Lower lobe of right lung (tissue), 2 donors: ENCODE measurements around the gene RBMY1J. TPM values are rescaled to one million over a fixed set of nuclear protein-coding genes. Genes with fewer than 3 reads are reported as not detected.
"Not testable (repeated sequence)": the region's sequence is repeated elsewhere in the genome, so short reads cannot be mapped to it uniquely, and the experiment has no call there.

Experiments used
- ATAC-seq, 2 donors: fragments of 200-7000 bp; cut with Tn5 transposase; one replicate each; pipeline ENCODE4 v1.9.1; 2020 to 2022; ENCODE audit warnings: mild to moderate bottlenecking in 2 of 2, moderate library complexity in 2 of 2
- DNase-seq: peaks from one replicate; pipeline ENCODE4 v3.0.0-alpha.2; 2020
- H3K27ac ChIP-seq: fragments of 200-600 bp; one replicate; pipeline ENCODE4 v1.8.0; 2022
- H3K27me3 ChIP-seq: fragments of 200-600 bp; one replicate; pipeline ENCODE4 v1.8.0; 2022; ENCODE audit warnings: low read depth
- H3K36me3 ChIP-seq: fragments of 200-600 bp; one replicate; pipeline ENCODE4 v1.8.0; 2022; ENCODE audit warnings: mild to moderate bottlenecking
- H3K4me1 ChIP-seq: fragments of 200-600 bp; one replicate; pipeline ENCODE4 v1.8.0; 2022
- H3K4me3 ChIP-seq: fragments of 200-600 bp; one replicate; pipeline ENCODE4 v1.8.0; 2022; ENCODE audit warnings: mild to moderate bottlenecking
- H3K9me3 ChIP-seq: fragments of 200-600 bp; one replicate; pipeline ENCODE4 v1.8.0; 2022
- intact Hi-C: fragments of 100-400 bp; cut with DNase I; formaldehyde crosslinking; loops from one replicate; pipeline ENCODE4 v1.11.0; 2022
- long read RNA-seq: library from polyadenylated mRNA; unstranded; transcript quantifications from one replicate; pipeline ENCODE4 v2.0.0, GENCODE V29; 2021
- total RNA-seq: library from RNA; stranded (reverse); fragmentation: NEBNext Ultra II Directional; extraction: Animal tissue kit (Norgen Biotek cat#: 25700); gene quantifications from one replicate; pipeline ENCODE4 v1.2.1, GENCODE V29; 2021
- TF ChIP-seq, protein P1 (sequence below): fragments of 200-600 bp; IDR thresholded peaks from one replicate; pipeline ENCODE4 v1.8.0; 2022; ENCODE audit warnings: antibody characterized with exemption, mild to moderate bottlenecking
- donor health status: DM: no; HTN: yes; CAD: no; lungs with severe emphysema.

RBMY1J gene
- total RNA-seq = not detected
- long read RNA-seq = 0 reads

DNA sequence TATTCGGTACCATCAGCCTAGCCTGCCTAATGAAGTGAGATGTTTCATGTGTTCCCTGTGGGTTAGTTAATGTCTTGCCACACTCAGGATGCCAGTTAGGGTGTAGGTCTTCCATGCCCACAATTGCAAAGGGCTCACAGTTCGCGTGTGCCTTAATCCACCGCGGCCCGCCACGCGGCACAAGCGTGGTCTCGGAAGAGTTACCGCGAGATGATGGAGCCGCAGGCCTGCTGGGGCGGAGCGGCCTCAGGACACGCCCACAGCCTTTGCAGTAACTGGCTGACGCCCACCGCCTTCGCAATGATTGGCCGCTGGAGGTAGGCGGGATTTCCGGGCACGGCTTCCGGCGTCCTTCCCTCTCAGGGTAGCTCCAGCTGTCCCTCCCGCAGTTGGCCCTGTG lies at the start of gene RBMY1J:
RBMY1J (plus strand) TSS at position 301 of the 400 bp plus-strand sequence. CDS start 2,038 bp downstream, outside the sequence.
- DNase-seq, H3K27me3 ChIP-seq, H3K4me3 ChIP-seq, H3K9me3 ChIP-seq, ATAC-seq, intact Hi-C loops, H3K36me3 ChIP-seq, H3K4me1 ChIP-seq, H3K27ac ChIP-seq: not testable (repeated sequence)

DNA sequence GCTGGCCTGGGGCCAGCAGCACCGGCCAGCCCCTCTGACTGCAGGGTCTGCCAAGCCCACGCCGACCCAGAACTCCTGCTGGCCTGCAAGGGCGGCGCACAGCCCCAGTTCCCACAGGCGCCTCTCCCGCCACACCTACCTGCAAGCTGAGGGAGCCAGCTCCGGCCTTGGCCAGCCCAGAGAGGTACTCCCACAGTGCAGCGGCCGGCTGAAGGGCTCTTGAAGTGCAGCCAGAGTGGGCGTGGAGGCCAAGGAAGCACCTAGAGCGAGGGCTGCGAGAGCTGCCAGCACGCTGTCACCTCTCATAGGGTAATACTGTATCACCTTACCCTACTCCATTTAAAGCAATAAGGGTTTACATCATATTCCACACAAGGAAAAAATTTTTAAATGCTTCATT lies 35.8 kb upstream of the RBMY1J start:
- TF ChIP-seq, protein P1, sequence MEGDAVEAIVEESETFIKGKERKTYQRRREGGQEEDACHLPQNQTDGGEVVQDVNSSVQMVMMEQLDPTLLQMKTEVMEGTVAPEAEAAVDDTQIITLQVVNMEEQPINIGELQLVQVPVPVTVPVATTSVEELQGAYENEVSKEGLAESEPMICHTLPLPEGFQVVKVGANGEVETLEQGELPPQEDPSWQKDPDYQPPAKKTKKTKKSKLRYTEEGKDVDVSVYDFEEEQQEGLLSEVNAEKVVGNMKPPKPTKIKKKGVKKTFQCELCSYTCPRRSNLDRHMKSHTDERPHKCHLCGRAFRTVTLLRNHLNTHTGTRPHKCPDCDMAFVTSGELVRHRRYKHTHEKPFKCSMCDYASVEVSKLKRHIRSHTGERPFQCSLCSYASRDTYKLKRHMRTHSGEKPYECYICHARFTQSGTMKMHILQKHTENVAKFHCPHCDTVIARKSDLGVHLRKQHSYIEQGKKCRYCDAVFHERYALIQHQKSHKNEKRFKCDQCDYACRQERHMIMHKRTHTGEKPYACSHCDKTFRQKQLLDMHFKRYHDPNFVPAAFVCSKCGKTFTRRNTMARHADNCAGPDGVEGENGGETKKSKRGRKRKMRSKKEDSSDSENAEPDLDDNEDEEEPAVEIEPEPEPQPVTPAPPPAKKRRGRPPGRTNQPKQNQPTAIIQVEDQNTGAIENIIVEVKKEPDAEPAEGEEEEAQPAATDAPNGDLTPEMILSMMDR = no peak
- intact Hi-C loops = no loop called here
- no peaks in the 10 kb centered on the region for H3K9me3 ChIP-seq
- no peak overlapping the region for H3K27ac ChIP-seq
- H3K36me3 ChIP-seq = no peaks in the 10 kb centered on the region
- DNase-seq = peak; percentile 87
- no peaks in the 10 kb centered on the region for H3K27me3 ChIP-seq
- peak in 1 of 2 donors; percentile 89 for ATAC-seq
- H3K4me1 ChIP-seq = no peaks in the 10 kb centered on the region
- H3K4me3 ChIP-seq = no peak overlapping the region

DNA sequence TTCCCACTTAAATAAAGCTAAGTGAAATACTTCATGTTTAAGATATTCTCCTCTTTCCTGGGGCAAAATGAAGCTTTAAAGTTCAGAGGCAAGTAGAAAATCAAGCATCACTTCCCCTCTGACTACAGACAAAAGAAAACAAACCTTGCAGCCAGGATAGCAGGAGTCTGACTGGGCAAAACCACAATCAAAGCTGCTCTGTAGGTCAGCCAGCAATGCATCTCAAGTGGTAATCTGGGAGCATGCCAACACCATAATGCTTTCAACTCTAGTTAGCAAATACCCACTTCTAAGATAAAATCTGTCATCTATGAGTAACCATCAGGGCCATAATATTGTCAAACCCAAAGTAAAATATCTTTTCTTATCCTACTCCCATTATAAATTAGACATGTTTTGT lies 32.6 kb upstream of the RBMY1J start:
- no peak for ATAC-seq
- no peaks in the 10 kb centered on the region for H3K36me3 ChIP-seq

DNA sequence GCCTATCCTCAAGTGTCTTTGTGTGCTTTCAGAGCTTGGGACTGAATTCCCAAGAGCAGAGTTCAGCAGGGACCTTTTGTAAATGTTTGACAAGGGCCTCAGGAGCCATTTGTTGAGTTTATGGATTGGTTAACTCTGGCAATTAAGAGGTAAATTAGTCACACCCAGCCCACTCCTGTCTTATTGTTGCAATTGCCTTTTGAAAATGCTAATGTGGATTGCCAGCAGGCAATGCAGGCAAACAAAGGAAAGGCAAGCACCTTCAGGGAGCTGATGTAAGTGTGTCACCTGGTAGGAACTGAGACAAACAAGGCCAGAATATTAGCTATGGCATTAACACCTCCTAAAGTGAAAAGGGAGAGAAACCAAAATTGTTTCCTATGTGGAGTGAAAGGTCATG lies 29.7 kb upstream of the RBMY1J start:
- ATAC-seq (no peak), DNase-seq (no peak)
- Histone ChIP-seq H3K27ac (no peak overlapping the region), H3K27me3 (no peaks in the 10 kb centered on the region), H3K4me1 (no peaks in the 10 kb centered on the region), H3K4me3 (no peak overlapping the region), H3K9me3 (no peaks in the 10 kb centered on the region), H3K36me3 (no peaks in the 10 kb centered on the region)
- intact Hi-C loops = no loop called here
- TF ChIP-seq, protein P1 = no peak

More for the DNA sequence above, 32.6 kb upstream of the RBMY1J start:
- Histone ChIP-seq H3K4me3 (no peak overlapping the region), H3K4me1 (no peaks in the 10 kb centered on the region), H3K9me3 (no peaks in the 10 kb centered on the region), H3K27me3 (no peaks in the 10 kb centered on the region), H3K27ac (no peak overlapping the region)
- intact Hi-C loops = no loop called here
- TF ChIP-seq, protein P1 = no peak
- DNase-seq = no peak

DNA sequence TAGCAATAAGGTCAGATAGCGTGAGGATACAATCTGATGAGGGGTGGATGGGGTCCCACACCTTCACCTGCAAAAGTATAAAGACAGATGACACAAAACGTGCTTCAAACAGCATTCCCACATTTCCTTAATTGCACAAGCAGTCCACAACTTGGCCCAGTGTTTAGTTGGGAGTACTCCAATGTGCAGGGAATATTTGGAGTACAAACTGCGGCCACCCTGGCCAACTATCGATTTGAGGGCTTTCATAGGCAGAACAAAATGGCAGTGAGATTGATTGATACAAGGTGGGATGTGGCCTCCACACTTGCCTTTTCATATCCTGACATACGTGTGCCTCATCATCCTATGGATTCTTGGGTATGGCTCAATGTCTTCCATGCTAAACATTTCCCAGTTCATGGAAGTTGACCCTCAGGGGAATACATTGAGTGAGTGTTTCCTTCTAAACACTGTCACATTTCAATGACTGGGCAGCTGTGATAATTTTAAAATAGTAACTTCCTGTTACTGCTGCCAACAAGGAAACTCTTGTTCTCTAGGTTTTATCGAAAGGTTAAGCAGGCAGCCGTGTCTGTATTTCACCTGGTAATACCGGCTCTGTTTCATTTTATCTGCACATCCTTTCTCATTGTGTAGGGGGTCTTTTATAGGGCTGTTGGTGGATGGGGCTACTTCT lies 41.6 kb downstream of the RBMY1J start:
- DNase-seq, H3K27ac ChIP-seq, H3K9me3 ChIP-seq, H3K36me3 ChIP-seq, H3K4me3 ChIP-seq, intact Hi-C loops, H3K4me1 ChIP-seq, H3K27me3 ChIP-seq: not testable (repeated sequence)
- ATAC-seq = peak in 1 of 2 donors; percentile 25

DNA sequence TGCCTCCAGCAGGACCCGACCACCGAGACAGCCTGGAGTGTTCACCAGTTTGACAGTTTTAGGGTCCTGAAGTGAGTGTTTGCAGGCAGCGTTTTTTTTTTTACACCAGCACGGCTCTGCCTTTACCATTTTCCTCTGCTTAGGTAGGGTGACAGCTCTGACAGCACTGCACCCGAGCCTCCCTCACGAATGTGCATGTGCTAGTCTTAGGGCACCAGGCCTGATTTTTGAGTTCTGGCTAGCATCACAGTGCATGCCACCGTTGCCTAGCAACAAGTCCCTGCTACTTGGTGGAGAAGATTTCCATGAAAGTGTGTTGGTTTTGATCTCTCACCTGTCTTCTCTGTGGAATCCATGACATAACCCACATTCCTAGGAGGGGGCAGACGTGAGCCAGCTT lies 52.3 kb downstream of the RBMY1J start:
- ATAC-seq, DNase-seq, H3K9me3 ChIP-seq, H3K4me3 ChIP-seq, H3K36me3 ChIP-seq, H3K27me3 ChIP-seq, H3K4me1 ChIP-seq, intact Hi-C loops, H3K27ac ChIP-seq: not testable (repeated sequence)

DNA sequence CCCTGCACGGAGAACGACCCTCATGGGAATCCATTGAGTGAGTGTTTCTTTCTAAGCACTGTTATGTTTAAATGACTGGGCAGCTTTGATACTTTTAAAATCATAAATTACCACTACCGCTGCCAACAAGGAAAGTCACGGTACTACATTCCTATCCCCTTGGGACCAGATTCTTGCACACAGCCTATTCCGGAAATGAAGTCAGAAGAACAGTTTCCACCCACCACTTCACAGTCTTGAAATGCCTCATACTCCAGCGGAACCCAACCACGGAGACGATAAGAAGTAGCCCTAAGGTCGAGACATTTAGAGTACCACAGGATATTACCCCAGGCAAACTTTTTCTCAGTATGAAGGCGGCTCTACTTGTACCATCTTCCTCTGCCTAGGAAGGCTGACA lies 58.8 kb downstream of the RBMY1J start:
- ATAC-seq = peak in 1 of 2 donors; percentile 51
- H3K36me3 ChIP-seq, H3K27me3 ChIP-seq, H3K9me3 ChIP-seq, H3K4me3 ChIP-seq, H3K27ac ChIP-seq, DNase-seq, intact Hi-C loops, H3K4me1 ChIP-seq: not testable (repeated sequence)

Other genes starting within 250 kb of the RBMY1J start
- 0.68 TPM for gene RBMY1F, start 220.5 kb upstream of the RBMY1J start, total RNA-seq